Dermis microvascular lymphatic vessel endothelial cell (primary cell): ENCODE measurements around the gene MYL3. TPM values are rescaled to one million over a fixed set of nuclear protein-coding genes. Genes with fewer than 3 reads are reported as not detected.

ENCODE experiments used
- DNase-seq, 2 donors: peaks; one replicate each; pipeline versions ENCODE4 v3.0.0 to v3.0.0-alpha.2; 2010; ENCODE audit warnings: low read depth in 2 of 2
- total RNA-seq: library from RNA; depleted of rRNA; stranded (reverse); fragments of >200 nt; gene quantifications from 2 replicates; pipeline ENCODE4 v1.2.1, GENCODE V29; 2014

MYL3 gene
- total RNA-seq, 1 donor from 2014 or later = not detected

GRCh38 chr3:46865546-46865945 is 2.3 kb upstream of the MYL3 start:
- no peak for DNase-seq

GRCh38 chr3:46865031-46865507 is 1.8 kb upstream of the MYL3 start:
- no peak for DNase-seq

GRCh38 chr3:46864061-46864881 is 1.0 kb upstream of the MYL3 start:
- DNase-seq = no peak

- no peak for DNase-seq
Measured at GRCh38 chr3:46862369-46863025, 747 bp downstream of the MYL3 start.

GRCh38 chr3:46861605-46862368 is 1.5 kb downstream of the MYL3 start:
- DNase-seq = no peak

- DNase-seq = no peak
Measured at GRCh38 chr3:46860810-46861604, 2.2 kb downstream of the MYL3 start.

- DNase-seq = peak in 1 of 2 donors; percentile 35
Measured at GRCh38 chr3:46860017-46860809, 3.0 kb downstream of the MYL3 start.

- DNase-seq = no peak
Measured at GRCh38 chr3:46859001-46859710, 4.1 kb downstream of the MYL3 start.

- no peak for DNase-seq
Measured at GRCh38 chr3:46858456-46858855, 4.8 kb downstream of the MYL3 start.

GRCh38 chr3:46857485-46858341 is 5.5 kb downstream of the MYL3 start:
- DNase-seq = no peak

- no peak for DNase-seq
Measured at GRCh38 chr3:46856576-46857471, 6.4 kb downstream of the MYL3 start.

- DNase-seq = no peak
Measured at GRCh38 chr3:46854555-46854991, 8.7 kb downstream of the MYL3 start.

GRCh38 chr3:46853441-46854415 is 9.5 kb downstream of the MYL3 start:
- no peak for DNase-seq

GRCh38 chr3:46852839-46853355 is 10.3 kb downstream of the MYL3 start:
- no peak for DNase-seq

- no peak for DNase-seq
Measured at GRCh38 chr3:46852334-46852720, 10.9 kb downstream of the MYL3 start.
